LNCaP clone FGC (cell line): ENCODE measurements around the gene MIOX.

Source experiments
- DNase-seq: peaks from one replicate; pipeline ENCODE4 v3.0.0-alpha.2; 2011; ENCODE audit warnings: low read depth
- H3K4me3 ChIP-seq: 2 replicates; pipeline ENCODE4 v1.5.1; 2011; ENCODE audit warnings: mild to moderate bottlenecking, low read depth, low read length, control low read depth
- CTCF ChIP-seq: IDR thresholded peaks from 2 replicates; pipeline ENCODE4 v1.5.1; 2012; ENCODE audit warnings: mild to moderate bottlenecking; ENCODE audit not compliant: control insufficient read depth, insufficient read depth; ENCODE audit errors: extremely low read depth

The MIOX gene

DNA sequence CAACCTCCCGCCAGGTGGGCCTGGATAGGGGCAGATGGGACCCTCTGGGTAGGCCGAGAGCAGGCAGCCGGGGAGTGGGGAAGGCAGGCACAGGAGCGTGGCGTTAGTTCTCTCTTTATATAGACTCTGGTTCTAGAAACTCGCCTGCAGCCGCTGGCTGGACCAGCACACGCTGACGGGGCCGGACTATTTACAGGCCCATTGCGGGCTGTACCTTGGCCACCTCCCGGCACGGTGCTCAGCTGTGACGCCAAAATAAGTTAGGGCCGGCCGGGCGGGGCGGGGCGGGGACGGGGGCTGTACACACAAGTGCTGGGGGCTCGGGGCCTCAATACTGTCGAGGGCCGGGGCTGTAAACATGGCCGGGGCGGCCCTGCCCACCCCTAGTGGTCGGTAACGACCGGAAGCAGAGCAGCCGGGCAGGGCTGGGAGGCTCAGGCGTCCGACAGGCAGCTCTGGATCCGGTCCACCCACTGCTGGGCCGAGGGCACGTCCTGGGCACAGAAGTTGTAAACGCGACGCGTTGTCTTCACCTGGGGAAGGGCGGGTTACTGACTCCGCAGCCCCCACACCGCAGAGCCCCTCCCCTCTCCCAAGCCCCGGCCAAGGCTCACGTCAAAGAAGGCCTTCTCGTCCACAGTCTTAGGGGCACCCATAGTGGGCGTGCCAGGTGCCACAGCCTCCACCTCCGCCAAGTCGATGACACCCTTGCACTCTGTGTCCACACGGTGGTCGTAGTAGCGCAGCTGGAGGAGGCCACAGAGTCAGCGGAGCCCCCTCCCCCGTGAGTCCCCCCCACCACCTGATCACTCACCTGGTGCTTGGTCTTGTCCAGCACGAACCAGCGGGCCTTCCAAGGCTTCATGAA lies 39.7 kb upstream of the MIOX start:
- no peak for DNase-seq
- TF ChIP-seq CTCF, result no peak
- no peak overlapping the region for H3K4me3 ChIP-seq

DNA sequence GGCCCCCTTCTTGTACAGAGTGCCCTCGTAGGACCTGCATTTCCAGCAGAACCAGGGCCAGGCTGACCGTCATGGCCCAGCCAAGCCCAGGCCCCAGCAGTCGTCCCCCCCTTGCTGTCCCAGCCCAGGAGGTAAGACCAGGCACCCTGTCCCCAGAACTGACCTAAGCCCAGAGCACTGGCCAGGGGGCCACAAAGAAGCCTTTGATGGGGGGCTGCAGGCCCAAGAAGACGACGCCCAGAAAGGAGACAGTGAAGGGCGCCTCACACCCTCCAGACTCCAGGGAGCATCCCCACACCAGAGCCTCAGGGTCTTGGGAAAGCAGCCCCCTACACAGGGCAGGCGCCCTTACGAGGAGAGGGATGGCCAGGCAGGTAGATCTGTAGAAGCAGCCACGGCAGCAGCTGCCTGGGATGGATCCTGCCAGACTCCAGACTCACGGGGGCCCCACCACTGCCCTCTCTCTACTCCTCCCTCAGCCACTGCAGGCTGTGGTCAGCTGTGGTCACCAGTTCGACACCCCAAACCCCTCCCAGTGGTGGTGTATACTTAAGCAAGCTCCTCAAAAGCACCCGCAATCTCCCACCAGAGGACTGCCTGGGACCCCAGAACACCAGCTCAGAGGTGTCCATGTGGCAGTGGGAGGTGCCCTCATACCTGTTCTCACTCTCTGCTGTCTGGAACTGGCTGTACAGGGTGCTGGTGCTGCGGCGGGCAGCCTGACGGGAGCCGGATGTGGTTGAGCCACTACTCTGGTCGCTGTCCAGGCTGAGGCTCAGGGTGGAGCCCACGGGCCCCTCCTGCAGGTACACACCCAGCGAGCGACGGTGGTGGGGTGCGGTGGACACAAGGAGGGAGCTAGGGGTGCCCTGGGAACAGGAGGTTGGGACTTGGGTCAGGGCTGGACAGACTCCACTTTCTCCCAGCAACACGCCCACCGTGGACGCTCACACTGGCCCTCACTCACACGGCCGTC lies 38.8 kb upstream of the MIOX start:
- no peak for DNase-seq
- no peak overlapping the region for H3K4me3 ChIP-seq
- no peak for TF ChIP-seq CTCF

- no peak overlapping the region for H3K4me3 ChIP-seq
- no peak for DNase-seq
- TF ChIP-seq CTCF, result no peak
Observed at GRCh38 chr22:50452649-50453048, 34.0 kb upstream of the MIOX start.

GRCh38 chr22:50454556-50455075 lies 32.0 kb upstream of the MIOX start:
- TF ChIP-seq CTCF, result no peak
- DNase-seq, result no peak
- H3K4me3 ChIP-seq, result no peak overlapping the region

GRCh38 chr22:50455201-50455600 lies 31.5 kb upstream of the MIOX start:
- TF ChIP-seq CTCF, result no peak
- no peak overlapping the region for H3K4me3 ChIP-seq
- DNase-seq, result no peak

GRCh38 chr22:50456026-50456425 lies 30.6 kb upstream of the MIOX start:
- no peak for TF ChIP-seq CTCF
- no peak for DNase-seq
- no peak overlapping the region for H3K4me3 ChIP-seq
